Myometrial cell (primary cell): Measurements from ENCODE around the gene CEP57. TPM values are rescaled to one million over a fixed set of nuclear protein-coding genes. Genes with fewer than 3 reads are reported as not detected.

ENCODE experiments used
- total RNA-seq: library from RNA; depleted of rRNA; stranded (reverse); fragments of >200 nt; gene quantifications from 2 replicates; pipeline ENCODE4 v1.2.3, GENCODE V29; 2015

CEP57 gene
- total RNA-seq: 27.3 and 30.3 TPM in 2 replicates

DNA sequence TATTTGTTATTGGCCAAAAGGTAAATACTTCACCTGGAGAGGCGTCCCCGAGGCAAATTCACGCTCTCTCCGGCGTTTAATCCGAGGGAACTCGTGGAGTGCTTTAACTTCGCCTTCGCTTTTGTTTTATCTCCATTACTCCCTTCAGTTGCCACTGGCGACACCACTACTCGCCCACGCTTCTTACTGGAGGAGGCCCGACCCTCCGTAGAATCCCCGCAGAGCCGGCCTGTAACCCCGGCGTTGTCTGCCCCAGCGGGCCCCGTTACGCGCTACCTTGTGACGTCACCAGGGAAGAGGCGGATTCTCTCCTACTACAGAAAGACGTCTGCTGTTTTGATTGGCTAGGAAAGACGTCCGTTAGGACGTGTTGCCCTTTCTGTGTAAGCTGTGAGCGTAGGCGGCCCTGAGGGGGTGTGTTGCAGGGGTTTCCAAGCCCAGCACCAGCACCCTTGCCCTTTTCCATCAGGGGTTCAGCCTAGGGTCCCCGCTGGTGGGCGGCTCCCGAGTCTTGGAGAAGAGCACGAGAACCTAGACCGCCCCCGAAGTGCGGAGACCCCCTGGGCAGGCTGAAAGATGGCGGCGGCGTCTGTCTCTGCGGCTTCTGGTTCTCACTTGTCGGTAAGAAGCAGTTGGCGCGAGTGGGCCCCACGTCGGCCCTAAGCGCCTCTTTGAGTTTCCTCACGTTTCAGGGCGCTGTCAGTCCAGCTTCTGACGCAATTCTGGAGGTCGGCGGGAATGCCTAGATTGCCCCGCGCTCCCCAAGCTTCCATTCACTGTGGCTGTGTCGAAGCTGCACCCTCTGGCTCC lies at the start of gene CEP57:
Gene CEP57 (plus strand): TSS at position 376 of the 810 bp plus-strand sequence. CDS start 201 bp downstream, at position 577.

DNA sequence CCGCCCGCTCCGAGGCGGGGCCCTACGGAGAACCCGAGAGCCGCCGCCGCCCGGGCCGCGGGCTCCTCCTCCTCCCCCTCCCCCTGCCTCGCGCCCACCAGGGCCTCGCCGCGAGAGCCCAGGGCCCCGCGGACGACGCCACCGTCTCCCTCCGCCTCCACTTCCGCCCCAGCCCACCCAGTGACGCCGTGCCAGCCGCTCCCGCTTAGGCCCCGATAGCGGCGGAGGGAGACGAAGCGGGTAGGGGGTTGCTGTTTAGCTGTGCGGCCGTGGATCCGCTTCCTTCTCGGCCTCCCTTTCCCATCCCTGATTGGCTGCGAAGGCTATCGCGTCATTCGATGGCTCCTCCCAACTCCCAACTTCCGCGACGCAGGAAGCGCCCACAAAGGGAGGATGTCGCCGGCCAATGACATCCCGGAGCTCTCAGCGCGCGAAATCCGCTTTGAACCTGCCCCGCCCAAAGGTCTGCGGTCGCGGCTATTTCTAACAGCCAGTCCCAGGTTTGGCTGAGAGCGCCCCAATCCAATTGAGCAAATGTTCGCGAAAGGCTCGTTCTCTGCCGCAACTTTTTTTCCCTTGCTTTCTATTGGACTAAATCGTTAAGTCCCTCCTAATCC lies 684 bp upstream of the CEP57 start, which contains the start of gene FAM76B:
Gene FAM76B (minus strand): TSS at position 277 of the 617 bp plus-strand sequence. CDS start 304 bp downstream, outside the sequence.

Other genes starting within 250 kb of the CEP57 start
- gene FAM76B, start 716 bp upstream of the CEP57 start, total RNA-seq: 4.9 and 14.2 TPM in 2 replicates
- gene MTMR2, start 133.6 kb downstream of the CEP57 start, total RNA-seq: 34.0 and 40.8 TPM in 2 replicates